Measurements from ENCODE around the gene MLYCD.

DNA sequence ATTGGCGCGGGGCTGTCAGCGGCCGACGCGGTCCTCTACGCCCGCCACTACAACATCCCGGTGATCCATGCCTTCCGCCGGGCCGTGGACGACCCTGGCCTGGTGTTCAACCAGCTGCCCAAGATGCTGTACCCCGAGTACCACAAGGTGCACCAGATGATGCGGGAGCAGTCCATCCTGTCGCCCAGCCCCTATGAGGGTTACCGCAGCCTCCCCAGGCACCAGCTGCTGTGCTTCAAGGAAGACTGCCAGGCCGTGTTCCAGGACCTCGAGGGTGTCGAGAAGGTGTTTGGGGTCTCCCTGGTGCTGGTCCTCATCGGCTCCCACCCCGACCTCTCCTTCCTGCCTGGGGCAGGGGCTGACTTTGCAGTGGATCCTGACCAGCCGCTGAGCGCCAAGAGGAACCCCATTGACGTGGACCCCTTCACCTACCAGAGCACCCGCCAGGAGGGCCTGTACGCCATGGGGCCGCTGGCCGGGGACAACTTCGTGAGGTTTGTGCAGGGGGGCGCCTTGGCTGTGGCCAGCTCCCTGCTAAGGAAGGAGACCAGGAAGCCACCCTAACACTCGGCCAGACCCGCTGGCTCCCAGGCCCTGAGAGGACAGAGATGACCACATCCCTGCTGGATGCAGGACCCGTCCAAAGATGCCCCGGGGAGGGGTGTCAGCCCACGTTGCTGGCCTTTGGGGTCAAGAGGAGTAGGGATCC lies 66.7 kb downstream of the MLYCD start:
- TF ChIP-seq, protein P1, sequence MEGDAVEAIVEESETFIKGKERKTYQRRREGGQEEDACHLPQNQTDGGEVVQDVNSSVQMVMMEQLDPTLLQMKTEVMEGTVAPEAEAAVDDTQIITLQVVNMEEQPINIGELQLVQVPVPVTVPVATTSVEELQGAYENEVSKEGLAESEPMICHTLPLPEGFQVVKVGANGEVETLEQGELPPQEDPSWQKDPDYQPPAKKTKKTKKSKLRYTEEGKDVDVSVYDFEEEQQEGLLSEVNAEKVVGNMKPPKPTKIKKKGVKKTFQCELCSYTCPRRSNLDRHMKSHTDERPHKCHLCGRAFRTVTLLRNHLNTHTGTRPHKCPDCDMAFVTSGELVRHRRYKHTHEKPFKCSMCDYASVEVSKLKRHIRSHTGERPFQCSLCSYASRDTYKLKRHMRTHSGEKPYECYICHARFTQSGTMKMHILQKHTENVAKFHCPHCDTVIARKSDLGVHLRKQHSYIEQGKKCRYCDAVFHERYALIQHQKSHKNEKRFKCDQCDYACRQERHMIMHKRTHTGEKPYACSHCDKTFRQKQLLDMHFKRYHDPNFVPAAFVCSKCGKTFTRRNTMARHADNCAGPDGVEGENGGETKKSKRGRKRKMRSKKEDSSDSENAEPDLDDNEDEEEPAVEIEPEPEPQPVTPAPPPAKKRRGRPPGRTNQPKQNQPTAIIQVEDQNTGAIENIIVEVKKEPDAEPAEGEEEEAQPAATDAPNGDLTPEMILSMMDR (optimal IDR thresholded peaks at IDR 0.05 in 1 of 3, IDR thresholded peaks at IDR 0.05 in 1 of 3, conservative IDR thresholded peaks at IDR 0.05 in 1 of 3; ENCODE audit: extremely low read depth in 1 of 3, insufficient read depth in 2 of 3, low read length in 3 of 3): no peak
- TF ChIP-seq EZH2 (IDR thresholded peaks at IDR 0.05; ENCODE audit: low read length): no peak
